CD4-positive, alpha-beta memory T cell (primary cell): ENCODE data around the gene ACSL6. TPM values are rescaled to one million over a fixed set of nuclear protein-coding genes. Genes with fewer than 3 reads are reported as not detected.

Experiments
- CTCF ChIA-PET: fragments of 350-600 bp; sonication (Branson Sonifier 250); formaldehyde crosslinking; loops from one replicate; lab custom pipeline; 2021; ENCODE audit warnings: inconsistent platforms; ENCODE audit not compliant: partially characterized antibody; lab: Charles Lee
- POLR2A ChIA-PET: fragments of 350-600 bp; sonication (Branson Sonifier 250); formaldehyde crosslinking; loops from one replicate; lab custom pipeline; 2021; ENCODE audit not compliant: partially characterized antibody; lab: Charles Lee
- DNase-seq, 5 donors: peaks; one replicate each; pipeline versions ENCODE4 v3.0.0 to v3.0.0-alpha.2; 2020 to 2022; ENCODE audit warnings: mixed read lengths in 1 of 5
- H3K27ac ChIP-seq: one replicate; pipeline ENCODE4 v1.7.0; 2013; ENCODE audit warnings: low read depth, low read length
- H3K27me3 ChIP-seq: 2 replicates; pipeline ENCODE4 v1.7.0; 2013; ENCODE audit warnings: mild to moderate bottlenecking, low read length, moderate library complexity; ENCODE audit not compliant: insufficient read depth
- H3K36me3 ChIP-seq: 2 replicates; pipeline ENCODE4 v1.7.0; 2013; ENCODE audit warnings: mild to moderate bottlenecking, low read length, moderate library complexity; ENCODE audit not compliant: insufficient read depth
- H3K4me1 ChIP-seq: 2 replicates; pipeline ENCODE4 v1.7.0; 2013; ENCODE audit warnings: mild to moderate bottlenecking, low read length, moderate library complexity; ENCODE audit not compliant: insufficient read depth
- H3K4me3 ChIP-seq, 2 donors: one replicate each; pipeline ENCODE4 v1.7.0; 2013; ENCODE audit warnings: low read length in 2 of 2, mild to moderate bottlenecking in 1 of 2
- H3K9me3 ChIP-seq, 2 donors: one replicate each; pipeline ENCODE4 v1.7.0; 2013; ENCODE audit warnings: low read length in 2 of 2, control low read depth in 1 of 2; ENCODE audit not compliant: control insufficient read depth in 1 of 2
- H3K27ac Mint-ChIP-seq, 7 donors: one replicate each; pipeline ENCODE4 v1.8.0; 2020 to 2021; ENCODE audit warnings: mixed read lengths in 7 of 7, mild to moderate bottlenecking in 6 of 7, inconsistent platforms in 3 of 7, moderate library complexity in 3 of 7
- H3K27me3 Mint-ChIP-seq, 2 donors: one replicate each; pipeline ENCODE4 v1.8.0; 2020 to 2021; ENCODE audit warnings: mixed read lengths in 2 of 2
- H3K36me3 Mint-ChIP-seq, 2 donors: one replicate each; pipeline ENCODE4 v1.8.0; 2020 to 2021; ENCODE audit warnings: mixed read lengths in 2 of 2, inconsistent platforms in 1 of 2, mild to moderate bottlenecking in 1 of 2
- H3K4me1 Mint-ChIP-seq, 4 donors: one replicate each; pipeline ENCODE4 v1.8.0; 2020 to 2021; ENCODE audit warnings: mixed read lengths in 4 of 4, mild to moderate bottlenecking in 1 of 4
- H3K4me3 Mint-ChIP-seq, 8 donors: one replicate each; pipeline ENCODE4 v1.8.0; 2020 to 2021; ENCODE audit warnings: mixed read lengths in 8 of 8, mild to moderate bottlenecking in 7 of 8, moderate library complexity in 6 of 8, inconsistent platforms in 3 of 8
- H3K9me3 Mint-ChIP-seq, 8 donors: one replicate each; pipeline ENCODE4 v1.8.0; 2020 to 2021; ENCODE audit warnings: mixed read lengths in 8 of 8, mild to moderate bottlenecking in 5 of 8, inconsistent platforms in 3 of 8, moderate library complexity in 1 of 8
- intact Hi-C: fragments of 100-400 bp; cut with micrococcal nuclease; formaldehyde crosslinking; loops from one replicate; pipeline ENCODE4 v1.15.1; 2023
- polyA plus RNA-seq, 2 donors: library from polyadenylated mRNA; unstranded; fragments of 300-500 nt; fragmentation: Illumina TruSeq; gene quantifications; one replicate each; pipeline ENCODE4 v1.2.3, GENCODE V29; 2021
- total RNA-seq, 2 experiments: library from RNA; stranded (reverse); gene quantifications; one replicate each; pipeline ENCODE4 v1.2.3, GENCODE V29; 2021

ACSL6 gene
- total and polyA plus RNA-seq, 4 experiments from 2014 or later, result 11.1 to 51.7 (median 34.4) TPM

DNA sequence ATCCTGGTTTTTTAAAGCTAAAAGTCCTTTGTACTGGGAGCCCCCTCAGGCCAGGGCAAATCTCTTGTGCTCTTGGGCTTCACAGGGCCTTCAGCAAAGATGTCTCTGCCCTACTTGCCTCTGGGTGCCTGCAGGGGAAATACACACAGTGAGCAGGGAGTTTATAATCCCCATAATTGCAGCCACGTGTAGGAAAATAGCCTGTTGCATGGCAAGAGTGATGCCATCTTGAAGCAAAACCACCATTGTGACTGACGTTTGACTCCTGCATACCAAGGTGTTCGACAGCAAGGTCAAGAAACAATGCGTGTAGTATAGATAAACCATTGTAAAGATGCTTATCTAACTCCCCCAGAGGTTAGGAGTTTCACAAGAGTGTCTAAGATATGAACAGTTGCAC is 37.6 kb upstream of the ACSL6 start:
- H3K4me1 Mint-ChIP-seq, result peaks cover 0 to 7% (median under 1%) of the 10 kb centered on the region in 4 donors
- peaks cover 0 to 3% (median 0%) of the 10 kb centered on the region in 8 donors for H3K9me3 Mint-ChIP-seq
- Histone ChIP-seq H3K27me3 (no peaks in the 10 kb centered on the region), H3K27ac (no peak overlapping the region), H3K4me1 (peaks cover 2% of the 10 kb centered on the region), H3K36me3 (no peaks in the 10 kb centered on the region), H3K9me3 (no peaks in the 10 kb centered on the region), H3K4me3 (no peak overlapping the region)
- no peak overlapping the region for H3K4me3 Mint-ChIP-seq
- H3K36me3 Mint-ChIP-seq, result no peaks in the 10 kb centered on the region
- ChIA-PET POLR2A (no interaction called here), CTCF (interaction anchor here (0.8 to 1.0 kb wide), 2 partner anchors 14 to 41 kb away, joined by 4 to 5 read pairs; no protein-coding TSS in a partner anchor)
- intact Hi-C loops, result no loop called here
- H3K27me3 Mint-ChIP-seq, result peaks cover 2% of the 10 kb centered on the region in 2 donors
- H3K27ac Mint-ChIP-seq, result no peak overlapping the region
- no peak for DNase-seq

DNA sequence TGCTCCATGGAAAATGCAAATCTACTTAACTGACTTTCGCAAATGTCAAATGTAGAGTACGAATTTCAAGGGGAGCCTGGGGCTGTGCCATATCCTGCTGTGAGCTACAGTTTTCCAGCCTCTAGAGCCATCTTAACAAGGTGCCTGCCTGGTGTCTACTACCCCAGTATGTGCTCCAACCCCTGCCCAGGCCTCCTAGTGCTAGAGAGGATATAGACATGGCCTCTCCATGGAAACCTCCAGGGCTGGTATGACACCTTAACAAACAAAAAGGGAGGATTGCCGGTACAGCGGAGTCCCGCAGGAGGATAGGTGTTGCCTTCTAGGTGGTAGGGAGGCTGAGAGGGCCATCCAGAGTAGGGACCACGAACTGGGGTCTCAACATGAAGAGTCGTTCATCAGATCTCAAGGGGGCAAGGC is 35.4 kb upstream of the ACSL6 start:
- no peaks in the 10 kb centered on the region for H3K27me3 ChIP-seq
- POLR2A ChIA-PET, result no interaction called here
- DNase-seq, result no peak
- no peaks in the 10 kb centered on the region for H3K4me1 Mint-ChIP-seq
- H3K9me3 Mint-ChIP-seq, result peaks cover 0 to 5% (median 0%) of the 10 kb centered on the region in 8 donors
- no peaks in the 10 kb centered on the region for H3K4me1 ChIP-seq
- peaks cover 2% of the 10 kb centered on the region in 2 donors for H3K27me3 Mint-ChIP-seq
- no peaks in the 10 kb centered on the region for H3K36me3 Mint-ChIP-seq
- H3K9me3 ChIP-seq, result no peaks in the 10 kb centered on the region
- no peak overlapping the region for H3K27ac Mint-ChIP-seq
- H3K36me3 ChIP-seq, result no peaks in the 10 kb centered on the region
- intact Hi-C loops, result no loop called here
- no peak overlapping the region for H3K4me3 ChIP-seq
- no peak overlapping the region for H3K4me3 Mint-ChIP-seq
- CTCF ChIA-PET, result no interaction called here
- no peak overlapping the region for H3K27ac ChIP-seq

DNA sequence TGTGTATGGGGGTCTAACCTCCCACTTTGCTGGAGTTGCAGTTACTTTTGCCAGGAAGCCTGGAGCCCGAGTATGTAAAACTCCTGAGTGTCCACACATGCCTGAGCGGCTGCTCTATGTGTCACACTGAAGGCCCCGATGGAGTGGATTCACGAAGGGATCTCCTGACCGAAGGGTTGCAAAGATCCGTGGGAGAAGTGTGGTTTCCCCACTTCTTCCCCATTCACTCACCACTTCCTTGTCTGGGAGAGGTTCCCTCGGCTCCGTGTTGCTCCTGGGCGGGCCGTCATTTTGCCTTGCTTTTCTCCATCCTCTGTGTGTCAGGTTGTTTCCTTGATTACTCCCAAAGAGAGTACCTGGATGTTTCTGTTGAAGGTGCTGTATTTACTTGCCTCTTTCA is 32.7 kb upstream of the ACSL6 start:
- intact Hi-C loops, result no loop called here
- Mint-ChIP-seq H3K36me3 (no peaks in the 10 kb centered on the region), H3K9me3 (peaks cover 0 to 3% (median 0%) of the 10 kb centered on the region in 8 donors), H3K27me3 (peaks cover 2 to 4% of the 10 kb centered on the region in 2 donors), H3K27ac (no peak overlapping the region), H3K4me3 (no peak overlapping the region), H3K4me1 (no peaks in the 10 kb centered on the region)
- CTCF ChIA-PET, result no interaction called here
- Histone ChIP-seq H3K36me3 (no peaks in the 10 kb centered on the region), H3K4me1 (no peaks in the 10 kb centered on the region), H3K27me3 (no peaks in the 10 kb centered on the region), H3K27ac (no peak overlapping the region), H3K4me3 (no peak overlapping the region), H3K9me3 (no peaks in the 10 kb centered on the region)
- no peak for DNase-seq
- POLR2A ChIA-PET, result no interaction called here

DNA sequence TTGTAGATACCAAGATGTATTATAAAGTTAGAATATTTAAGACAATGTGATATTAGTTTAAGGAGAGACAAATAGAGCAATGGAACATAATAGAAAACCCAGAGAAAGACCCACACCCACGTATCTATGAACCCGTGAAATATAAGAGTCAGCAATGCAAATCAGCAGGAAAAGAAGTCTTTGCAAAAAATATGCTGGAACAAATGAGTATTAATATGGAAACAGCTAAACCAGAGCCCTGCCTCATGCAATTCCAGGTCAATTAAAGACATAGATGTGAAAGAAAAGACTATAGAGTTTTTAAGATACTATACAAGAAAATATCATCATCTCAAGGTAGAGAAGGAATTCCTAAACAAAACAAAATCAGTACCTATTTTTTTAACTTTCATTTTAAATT is 25.9 kb upstream of the ACSL6 start:
- no peaks in the 10 kb centered on the region for H3K9me3 ChIP-seq
- H3K36me3 ChIP-seq, result no peaks in the 10 kb centered on the region
- ChIA-PET POLR2A (no interaction called here), CTCF (interaction anchor here (1.2 kb wide), 1 partner anchor 29 kb away, joined by 6 read pairs; no protein-coding TSS in a partner anchor)
- H3K27ac ChIP-seq, result no peak overlapping the region
- H3K4me1 ChIP-seq, result no peaks in the 10 kb centered on the region
- no peak overlapping the region for H3K4me3 ChIP-seq
- Mint-ChIP-seq H3K4me1 (no peaks in the 10 kb centered on the region), H3K27me3 (peaks cover 0 to 2% of the 10 kb centered on the region in 2 donors), H3K36me3 (no peaks in the 10 kb centered on the region), H3K4me3 (no peak overlapping the region), H3K27ac (no peak overlapping the region), H3K9me3 (peaks cover 0 to 25% (median 9%) of the 10 kb centered on the region in 8 donors)
- no peaks in the 10 kb centered on the region for H3K27me3 ChIP-seq
- intact Hi-C loops, result no loop called here
- DNase-seq, result no peak

DNA sequence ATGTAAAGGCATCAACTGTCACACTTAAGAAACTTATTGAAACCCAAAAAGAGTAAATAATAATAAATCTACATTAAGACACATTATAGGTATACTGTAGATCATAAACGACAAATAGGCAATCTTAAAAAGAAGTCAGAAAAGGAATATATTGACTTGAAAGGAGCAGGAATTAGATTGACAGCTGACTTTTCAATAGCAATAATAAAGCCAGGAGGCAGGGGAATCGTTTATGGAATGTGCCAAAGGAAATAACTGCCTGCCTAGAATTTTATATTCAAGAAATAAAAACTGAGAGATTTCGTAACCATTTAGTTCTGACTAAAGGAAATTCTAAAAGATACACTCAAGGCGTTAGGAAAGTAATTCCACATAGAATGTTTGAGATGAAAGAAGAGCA is 21.7 kb upstream of the ACSL6 start:
- DNase-seq, result no peak
- Mint-ChIP-seq H3K4me1 (peaks cover 0 to 8% (median 0%) of the 10 kb centered on the region in 4 donors), H3K4me3 (no peak overlapping the region), H3K27ac (no peak overlapping the region), H3K36me3 (no peaks in the 10 kb centered on the region), H3K27me3 (peaks cover 1 to 5% of the 10 kb centered on the region in 2 donors), H3K9me3 (peaks cover 0 to 25% (median 12%) of the 10 kb centered on the region in 8 donors)
- CTCF ChIA-PET, result interaction anchor here (1.8 kb wide), 1 partner anchor 30 kb away, joined by 7 read pairs; no protein-coding TSS in a partner anchor
- Histone ChIP-seq H3K4me1 (no peaks in the 10 kb centered on the region), H3K27ac (no peak overlapping the region), H3K27me3 (no peaks in the 10 kb centered on the region), H3K4me3 (no peak overlapping the region), H3K36me3 (no peaks in the 10 kb centered on the region), H3K9me3 (no peaks in the 10 kb centered on the region)
- POLR2A ChIA-PET, result no interaction called here
- intact Hi-C loops, result no loop called here

DNA sequence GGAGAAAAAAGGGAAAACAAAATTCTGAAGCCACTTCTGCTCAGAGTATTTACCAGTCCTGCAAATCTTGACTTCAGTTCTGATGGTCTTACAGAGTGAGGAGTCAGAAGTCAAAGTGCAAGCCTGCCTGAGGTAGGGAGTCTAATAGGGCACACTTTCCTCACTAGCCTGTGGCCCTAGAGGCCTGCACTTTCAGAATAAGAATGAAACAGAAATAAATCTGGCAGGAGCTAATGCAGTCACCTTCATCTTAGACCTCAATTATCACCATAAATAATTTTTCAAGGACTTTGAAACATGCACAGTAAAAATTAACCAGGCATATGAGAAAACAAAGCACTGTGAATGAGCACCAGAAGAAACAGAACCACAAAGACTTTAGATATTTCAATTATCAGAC is 20.7 kb upstream of the ACSL6 start:
- DNase-seq, result no peak
- peaks cover 0 to 20% (median 12%) of the 10 kb centered on the region in 8 donors for H3K9me3 Mint-ChIP-seq
- H3K4me3 Mint-ChIP-seq, result no peak overlapping the region
- intact Hi-C loops, result no loop called here
- ChIA-PET CTCF (interaction anchor here (0.8 to 1.8 kb wide), 3 partner anchors 25 to 466 kb away, joined by 3 to 7 read pairs (median 4); no protein-coding TSS in a partner anchor), POLR2A (no interaction called here)
- peaks cover 1 to 5% of the 10 kb centered on the region in 2 donors for H3K27me3 Mint-ChIP-seq
- H3K4me1 ChIP-seq, result peaks cover 9% of the 10 kb centered on the region
- H3K4me1 Mint-ChIP-seq, result peaks cover 0 to 12% (median 2%) of the 10 kb centered on the region in 4 donors
- H3K27ac ChIP-seq, result no peak overlapping the region
- no peaks in the 10 kb centered on the region for H3K9me3 ChIP-seq
- H3K27ac Mint-ChIP-seq, result no peak overlapping the region
- H3K36me3 Mint-ChIP-seq, result no peaks in the 10 kb centered on the region
- no peaks in the 10 kb centered on the region for H3K36me3 ChIP-seq
- no peaks in the 10 kb centered on the region for H3K27me3 ChIP-seq
- H3K4me3 ChIP-seq, result no peak overlapping the region

DNA sequence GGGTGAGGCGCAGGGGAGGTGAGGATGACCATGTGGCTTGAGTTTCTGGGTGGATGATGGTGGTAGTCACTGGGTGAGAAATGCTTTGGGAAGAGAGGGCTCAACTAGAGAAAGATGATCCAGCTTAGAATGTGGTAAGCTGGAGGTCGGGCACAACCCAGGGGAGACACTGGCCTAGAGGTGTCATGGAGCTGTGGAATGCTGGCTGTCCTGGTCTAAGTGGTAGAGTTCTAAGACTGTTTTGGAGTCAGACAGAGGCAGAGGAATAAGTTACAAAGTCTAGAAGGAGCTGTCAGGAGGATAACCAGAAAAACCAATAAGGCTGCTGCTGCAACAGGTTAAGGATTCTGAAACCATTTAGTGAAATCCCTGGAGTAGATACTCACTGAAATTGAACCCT is 19.2 kb upstream of the ACSL6 start:
- Mint-ChIP-seq H3K36me3 (no peaks in the 10 kb centered on the region), H3K27ac (peak overlapping the region in 2 of 7 donors; percentile 2 to 15), H3K9me3 (peaks cover 0 to 20% (median 10%) of the 10 kb centered on the region in 8 donors), H3K4me3 (no peak overlapping the region), H3K27me3 (peaks cover 1 to 5% of the 10 kb centered on the region in 2 donors), H3K4me1 (peaks cover 0 to 19% (median 4%) of the 10 kb centered on the region in 4 donors)
- Histone ChIP-seq H3K36me3 (no peaks in the 10 kb centered on the region), H3K27me3 (no peaks in the 10 kb centered on the region), H3K27ac (no peak overlapping the region), H3K4me1 (peaks cover 25% of the 10 kb centered on the region), H3K4me3 (no peak overlapping the region), H3K9me3 (no peaks in the 10 kb centered on the region)
- POLR2A ChIA-PET, result no interaction called here
- CTCF ChIA-PET, result interaction anchor here (1.4 kb wide), 1 partner anchor 23 kb away, joined by 3 read pairs; no protein-coding TSS in a partner anchor
- intact Hi-C loops, result no loop called here
- no peak for DNase-seq
